Measurements from ENCODE around the gene TAF13. TPM values are rescaled to one million over a fixed set of nuclear protein-coding genes. Genes with fewer than 3 reads are reported as not detected.

Gene TAF13
- total and polyA plus RNA-seq, 12 donors = 18.4 to 69.9 (median 58.0) TPM

Other genes with a start within 250 kb of the TAF13 start
- not detected for gene AKNAD1, start 218.9 kb downstream of the TAF13 start, total RNA-seq
- gene AKNAD1, start 218.9 kb downstream of the TAF13 start, polyA plus RNA-seq = under 1 TPM; 0.06 to 0.15 TPM
- 1 to 10 TPM in 8 of 10 donors, under 1 TPM in 2; 0.66 to 6.4 (median 1.8) TPM for gene GPSM2, start 199.0 kb downstream of the TAF13 start, total RNA-seq
- gene GPSM2, start 199.0 kb downstream of the TAF13 start, polyA plus RNA-seq = 1 to 10 TPM; 1.3 to 3.2 TPM
- 10 to 100 TPM; 25.5 to 32.5 (median 28.3) TPM for gene CLCC1, start 112.5 kb downstream of the TAF13 start, total RNA-seq
- 10 to 100 TPM; 11.3 to 12.9 TPM for gene CLCC1, start 112.5 kb downstream of the TAF13 start, polyA plus RNA-seq
- 10 to 100 TPM; 10.7 to 20.6 (median 14.4) TPM for gene WDR47, start 33.9 kb downstream of the TAF13 start, total RNA-seq
- gene WDR47, start 33.9 kb downstream of the TAF13 start, polyA plus RNA-seq = 1 to 10 TPM; 3.5 to 4.6 TPM
- gene TMEM167B, start 14.8 kb upstream of the TAF13 start, total RNA-seq = 10 to 100 TPM; 27.5 to 52.9 (median 41.2) TPM
- 10 to 100 TPM; 12.0 to 17.2 TPM for gene TMEM167B, start 14.8 kb upstream of the TAF13 start, polyA plus RNA-seq
- gene ELAPOR1, start 38.1 kb upstream of the TAF13 start, total RNA-seq = under 1 TPM in 8 of 10 donors, not detected in 2; 0.18 to 0.54 (median 0.35) TPM
- gene ELAPOR1, start 38.1 kb upstream of the TAF13 start, polyA plus RNA-seq = under 1 TPM; 0.06 to 0.07 TPM
- gene SARS1, start 137.9 kb upstream of the TAF13 start, total RNA-seq = 100 to 1,000 TPM in 4 of 10 donors, 10 to 100 TPM in 6; 86.3 to 123 (median 99.2) TPM
- gene SARS1, start 137.9 kb upstream of the TAF13 start, polyA plus RNA-seq = 100 to 1,000 TPM in 1 of 2 donors, 10 to 100 TPM in 1; 38.3 to 153 TPM
- 10 to 100 TPM in 1 of 10 donors, 1 to 10 TPM in 9; 4.9 to 10.6 (median 6.3) TPM for gene CELSR2, start 173.5 kb upstream of the TAF13 start, total RNA-seq
- gene CELSR2, start 173.5 kb upstream of the TAF13 start, polyA plus RNA-seq = 1 to 10 TPM in 1 of 2 donors, under 1 TPM in 1; 0.93 to 1.8 TPM
- 1 to 10 TPM in 2 of 10 donors, under 1 TPM in 8; 0.34 to 2.4 (median 0.59) TPM for gene PSRC1, start 207.1 kb upstream of the TAF13 start, total RNA-seq
- 1 to 10 TPM; 2.3 to 2.9 TPM for gene PSRC1, start 207.1 kb upstream of the TAF13 start, polyA plus RNA-seq
- gene MYBPHL, start 231.0 kb upstream of the TAF13 start, total RNA-seq = 1 to 10 TPM in 2 of 10 donors, under 1 TPM in 8; 0.23 to 2.7 (median 0.53) TPM
- under 1 TPM in 1 of 2 donors, not detected in 1; 0.30 TPM for gene MYBPHL, start 231.0 kb upstream of the TAF13 start, polyA plus RNA-seq

All from heart right ventricle (tissue), 12 donors.